GM12878 (cell line): ENCODE measurements around the gene DYNC1I1.

Experiments used
- CEBPB ChIP-seq, 2 experiments: fragments of 150-350 bp in 1 of 2; IDR thresholded peaks; 2 replicates each; pipeline ENCODE4 v1.6.1; 2012 to 2014; ENCODE audit warnings: low read depth in 2 of 2, low read length in 2 of 2, borderline replicate concordance in 1 of 2, inconsistent platforms in 1 of 2
- CTCF ChIP-seq, 3 experiments: IDR thresholded peaks in 2 of 3; conservative IDR thresholded peaks in 1 of 3; 2 replicates each; pipeline ENCODE4 v1.5.1; 2011; ENCODE audit warnings: low read depth in 3 of 3, low read length in 3 of 3, mild to moderate bottlenecking in 3 of 3, control low read depth in 2 of 3, moderate library complexity in 2 of 3, inconsistent platforms in 1 of 3, mixed read lengths in 1 of 3; ENCODE audit not compliant: control insufficient read depth in 2 of 3, insufficient read depth in 1 of 3; ENCODE audit errors: extremely low read depth in 1 of 3

- peak; percentile 55 to 77 (median 63) for TF ChIP-seq CTCF (IDR thresholded peaks at IDR 0.05 in 2 of 3, conservative IDR thresholded peaks at IDR 0.05 in 1 of 3; ENCODE audit: control insufficient read depth in 2 of 3, extremely low read depth in 1 of 3, insufficient read depth in 1 of 3, low read depth in 3 of 3, low read length in 3 of 3)
- TF ChIP-seq CEBPB (IDR thresholded peaks at IDR 0.05; ENCODE audit: borderline replicate concordance in 1 of 2, low read depth in 2 of 2, low read length in 2 of 2): no peak
Measured at GRCh38 chr7:95871075-95871848, 98.9 kb downstream of the DYNC1I1 start.
